ENCODE measurements around the gene GAN.
"Not testable (repeated sequence)": the region's sequence is repeated elsewhere in the genome, so short reads cannot be mapped to it uniquely, and the experiment has no call there.

DNA sequence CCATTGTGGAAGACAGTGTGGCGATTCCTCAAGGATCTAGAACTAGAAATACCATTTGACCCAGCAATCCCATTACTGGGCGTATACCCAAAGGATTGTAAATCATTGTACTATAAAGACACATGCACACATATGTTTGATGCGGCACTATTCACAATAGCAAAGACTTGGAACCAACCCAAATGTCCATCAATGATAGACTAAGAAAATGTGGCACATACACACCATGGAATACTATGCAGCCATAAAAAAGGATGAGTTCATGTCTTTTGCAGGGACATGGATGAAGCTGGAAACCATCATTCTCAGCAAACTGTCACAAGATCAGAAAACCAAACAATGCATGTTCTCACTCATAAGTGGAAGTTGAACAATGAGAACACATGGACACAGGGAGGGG, 30.4 kb downstream of the GAN start:
- TF ChIP-seq, protein P1, sequence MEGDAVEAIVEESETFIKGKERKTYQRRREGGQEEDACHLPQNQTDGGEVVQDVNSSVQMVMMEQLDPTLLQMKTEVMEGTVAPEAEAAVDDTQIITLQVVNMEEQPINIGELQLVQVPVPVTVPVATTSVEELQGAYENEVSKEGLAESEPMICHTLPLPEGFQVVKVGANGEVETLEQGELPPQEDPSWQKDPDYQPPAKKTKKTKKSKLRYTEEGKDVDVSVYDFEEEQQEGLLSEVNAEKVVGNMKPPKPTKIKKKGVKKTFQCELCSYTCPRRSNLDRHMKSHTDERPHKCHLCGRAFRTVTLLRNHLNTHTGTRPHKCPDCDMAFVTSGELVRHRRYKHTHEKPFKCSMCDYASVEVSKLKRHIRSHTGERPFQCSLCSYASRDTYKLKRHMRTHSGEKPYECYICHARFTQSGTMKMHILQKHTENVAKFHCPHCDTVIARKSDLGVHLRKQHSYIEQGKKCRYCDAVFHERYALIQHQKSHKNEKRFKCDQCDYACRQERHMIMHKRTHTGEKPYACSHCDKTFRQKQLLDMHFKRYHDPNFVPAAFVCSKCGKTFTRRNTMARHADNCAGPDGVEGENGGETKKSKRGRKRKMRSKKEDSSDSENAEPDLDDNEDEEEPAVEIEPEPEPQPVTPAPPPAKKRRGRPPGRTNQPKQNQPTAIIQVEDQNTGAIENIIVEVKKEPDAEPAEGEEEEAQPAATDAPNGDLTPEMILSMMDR (IDR thresholded peaks at IDR 0.05 in 4 of 5, conservative IDR thresholded peaks at IDR 0.05 in 1 of 5) = not testable (repeated sequence)
- not testable (repeated sequence) for TF ChIP-seq POLR2A (IDR thresholded peaks at IDR 0.05)
